Transverse colon (tissue), 4 donors: ENCODE data around the gene ZNF488.

ENCODE experiments used
- EP300 ChIP-seq: sonication (generic); formaldehyde crosslinking; IDR thresholded peaks from one replicate; pipeline ENCODE4 v1.6.1; 2017; ENCODE audit warnings: antibody characterized with exemption, low read depth
- POLR2A ChIP-seq: fragments of 450-650 bp; IDR thresholded peaks from one replicate; pipeline ENCODE4 v1.6.1; 2016; ENCODE audit warnings: antibody characterized with exemption, mild to moderate bottlenecking, moderate library complexity
- POLR2AphosphoS5 ChIP-seq, 3 donors: sonication (generic); formaldehyde crosslinking; IDR thresholded peaks; one replicate each; pipeline ENCODE4 v1.6.1; 2016; ENCODE audit warnings: antibody characterized with exemption in 3 of 3
- TF ChIP-seq, protein P1 (sequence below), 5 experiments: fragments of 200-600 bp in 3 of 5; fragments of 450-650 bp in 2 of 5; sonication (generic) in 3 of 5; IDR thresholded peaks; 1 replicate in 2 of 5; 2 replicates in 3 of 5; pipeline ENCODE4 v1.5.1; 2016 to 2017; ENCODE audit warnings: antibody characterized with exemption in 5 of 5, inconsistent platforms in 3 of 5, mild to moderate bottlenecking in 2 of 5, moderate library complexity in 1 of 5

DNA sequence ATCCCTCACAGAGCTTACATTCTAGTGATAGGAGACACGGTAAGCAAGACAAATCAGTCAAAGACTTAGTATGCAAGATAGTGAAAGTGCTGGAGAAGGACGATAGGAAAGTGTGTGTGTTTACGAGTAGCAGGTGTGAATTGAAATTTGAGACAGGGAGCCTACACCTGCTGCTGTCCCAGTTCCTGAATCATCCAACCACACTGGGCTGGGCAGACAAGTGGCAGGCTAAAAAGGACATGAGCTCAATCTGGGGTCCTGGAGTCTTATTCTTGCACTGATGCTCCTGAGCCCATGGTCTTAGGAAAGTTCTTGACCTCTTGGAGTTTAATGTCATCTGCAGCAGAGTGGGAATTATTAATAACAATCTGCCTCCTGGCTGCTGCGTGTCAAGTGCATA lies 19.7 kb downstream of the ZNF488 start:
- TF ChIP-seq, protein P1, sequence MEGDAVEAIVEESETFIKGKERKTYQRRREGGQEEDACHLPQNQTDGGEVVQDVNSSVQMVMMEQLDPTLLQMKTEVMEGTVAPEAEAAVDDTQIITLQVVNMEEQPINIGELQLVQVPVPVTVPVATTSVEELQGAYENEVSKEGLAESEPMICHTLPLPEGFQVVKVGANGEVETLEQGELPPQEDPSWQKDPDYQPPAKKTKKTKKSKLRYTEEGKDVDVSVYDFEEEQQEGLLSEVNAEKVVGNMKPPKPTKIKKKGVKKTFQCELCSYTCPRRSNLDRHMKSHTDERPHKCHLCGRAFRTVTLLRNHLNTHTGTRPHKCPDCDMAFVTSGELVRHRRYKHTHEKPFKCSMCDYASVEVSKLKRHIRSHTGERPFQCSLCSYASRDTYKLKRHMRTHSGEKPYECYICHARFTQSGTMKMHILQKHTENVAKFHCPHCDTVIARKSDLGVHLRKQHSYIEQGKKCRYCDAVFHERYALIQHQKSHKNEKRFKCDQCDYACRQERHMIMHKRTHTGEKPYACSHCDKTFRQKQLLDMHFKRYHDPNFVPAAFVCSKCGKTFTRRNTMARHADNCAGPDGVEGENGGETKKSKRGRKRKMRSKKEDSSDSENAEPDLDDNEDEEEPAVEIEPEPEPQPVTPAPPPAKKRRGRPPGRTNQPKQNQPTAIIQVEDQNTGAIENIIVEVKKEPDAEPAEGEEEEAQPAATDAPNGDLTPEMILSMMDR (IDR thresholded peaks at IDR 0.05) = no peak
- TF ChIP-seq POLR2A (no peak), EP300 (no peak), POLR2AphosphoS5 (IDR thresholded peaks at IDR 0.05) (no peak)
